SK-N-SH (cell line): Measurements from ENCODE around the gene GRB2. TPM values are rescaled to one million over a fixed set of nuclear protein-coding genes. Genes with fewer than 3 reads are reported as not detected.

ENCODE experiments used
- CTCF ChIA-PET: fragments of 300-600, 350-600 bp; formaldehyde crosslinking; extraction: SDS; loops from one replicate; lab custom pipeline; 2021; lab: Yijun Ruan, JAX
- POLR2A ChIA-PET: fragments of 350-600 bp; sonication (Branson Sonifier 250); formaldehyde crosslinking; extraction: SDS; loops from one replicate; lab custom pipeline; 2020; ENCODE audit warnings: antibody characterized with exemption, inconsistent platforms; lab: Yijun Ruan, JAX
- DNase-seq: peaks from one replicate; pipeline ENCODE4 v3.0.0; 2012
- H2AFZ ChIP-seq: fragments of 200-600 bp; sonication (generic); 2 replicates; pipeline ENCODE4 v1.8.1; 2016; ENCODE audit warnings: antibody characterized with exemption, mild to moderate bottlenecking, low read depth
- H3F3A ChIP-seq: fragments of 200-600 bp; sonication (generic); replicated peaks from 2 replicates; pipeline ENCODE3; 2016; ENCODE audit warnings: antibody characterized with exemption, mild to moderate bottlenecking; ENCODE audit not compliant: insufficient read depth
- H3K27ac ChIP-seq, 2 experiments: fragments of 200-500 bp in 1 of 2; fragments of 200-600 bp in 1 of 2; sonication (Bioruptor generic) in 1 of 2; sonication (generic), shearing (Covaris generic) in 1 of 2; 2 replicates each; pipeline versions ENCODE4 v1.5.1 to v1.6.1; 2014 to 2016; ENCODE audit warnings: low read depth in 2 of 2, inconsistent platforms in 1 of 2, low read length in 1 of 2, mild to moderate bottlenecking in 1 of 2, mixed read lengths in 1 of 2
- H3K27me3 ChIP-seq: fragments of 200-600 bp; sonication (generic), shearing (Covaris generic); 2 replicates; pipeline ENCODE4 v1.6.1; 2016; ENCODE audit warnings: mixed run types; ENCODE audit not compliant: insufficient read depth
- H3K36me3 ChIP-seq, 2 experiments: fragments of 200-500 bp in 1 of 2; fragments of 200-600 bp in 1 of 2; sonication (Bioruptor generic) in 1 of 2; sonication (generic) in 1 of 2; replicated peaks in 1 of 2; 2 replicates each; pipeline versions ENCODE3 to v1.5.1; 2014 to 2016; ENCODE audit warnings: low read length in 1 of 2, mild to moderate bottlenecking in 1 of 2; ENCODE audit not compliant: insufficient read depth in 2 of 2, control insufficient read depth in 1 of 2
- H3K4me1 ChIP-seq, 2 experiments: fragments of 200-500 bp in 1 of 2; fragments of 200-600 bp in 1 of 2; sonication (Bioruptor generic) in 1 of 2; sonication (generic), shearing (Covaris generic) in 1 of 2; 2 replicates each; pipeline versions ENCODE4 v1.5.1 to v1.6.1; 2014 to 2016; ENCODE audit warnings: low read depth in 1 of 2, low read length in 1 of 2, mixed run types in 1 of 2; ENCODE audit not compliant: insufficient read depth in 2 of 2, control insufficient read depth in 1 of 2
- H3K4me2 ChIP-seq: fragments of 200-600 bp; sonication (generic), shearing (Covaris generic); 2 replicates; pipeline ENCODE4 v1.6.1; 2017; ENCODE audit warnings: mixed run types
- H3K4me3 ChIP-seq, 2 experiments: fragments of 200-500 bp in 1 of 2; fragments of 200-600 bp in 1 of 2; sonication (Bioruptor generic) in 1 of 2; sonication (generic), shearing (Covaris generic) in 1 of 2; 2 replicates each; pipeline versions ENCODE4 v1.5.1 to v1.8.1; 2014 to 2016; ENCODE audit warnings: low read depth in 2 of 2, inconsistent platforms in 1 of 2, low read length in 1 of 2, mild to moderate bottlenecking in 1 of 2, mixed read lengths in 1 of 2, moderate library complexity in 1 of 2
- H3K79me2 ChIP-seq: fragments of 200-600 bp; sonication (generic); 2 replicates; pipeline ENCODE4 v1.8.1; 2017; ENCODE audit warnings: mild to moderate bottlenecking; ENCODE audit not compliant: insufficient read depth
- H3K9ac ChIP-seq: fragments of 200-600 bp; sonication (generic); 2 replicates; pipeline ENCODE4 v1.6.1; 2017; ENCODE audit warnings: mixed run types
- H3K9me2 ChIP-seq: fragments of 200-600 bp; sonication (generic); 2 replicates; pipeline ENCODE4 v1.6.1; 2017; ENCODE audit warnings: mixed run types
- H3K9me3 ChIP-seq: fragments of 200-600 bp; sonication (generic); 2 replicates; pipeline ENCODE4 v1.6.1; 2017; ENCODE audit warnings: mixed run types, mild to moderate bottlenecking, moderate library complexity
- H4K20me1 ChIP-seq: fragments of 200-600 bp; sonication (generic); 2 replicates; pipeline ENCODE4 v1.6.1; 2017; ENCODE audit warnings: mild to moderate bottlenecking, mixed run types; ENCODE audit not compliant: insufficient read depth
- ELF1 ChIP-seq: IDR thresholded peaks from 2 replicates; pipeline ENCODE4 v1.4.0; 2012
- EP300 ChIP-seq, 2 experiments: IDR thresholded peaks; 2 replicates each; pipeline versions ENCODE4 v1.4.0 to v1.6.1; 2012; ENCODE audit warnings: borderline replicate concordance in 1 of 2, low read depth in 1 of 2, low read length in 1 of 2
- EZH2phosphoT487 ChIP-seq: fragments of 200-600 bp; sonication (generic); IDR thresholded peaks from 2 replicates; pipeline ENCODE4 v1.6.1; 2017; ENCODE audit warnings: low read depth, mixed run types, mild to moderate bottlenecking, antibody characterized with exemption, moderate library complexity, borderline replicate concordance
- FOSL2 ChIP-seq: IDR thresholded peaks from 2 replicates; pipeline ENCODE4 v1.4.0; 2012; ENCODE audit warnings: low read depth, mild to moderate bottlenecking, moderate library complexity, borderline replicate concordance
- FOXJ3 ChIP-seq: sonication (generic); formaldehyde crosslinking; IDR thresholded peaks from 2 replicates; pipeline ENCODE4 v1.5.1; 2020; ENCODE audit warnings: mild to moderate bottlenecking, missing genetic modification reagents
- FOXM1 ChIP-seq: IDR thresholded peaks from 2 replicates; pipeline ENCODE4 v1.4.0; 2012; ENCODE audit warnings: low read depth, mild to moderate bottlenecking
- GABPA ChIP-seq: IDR thresholded peaks from 2 replicates; pipeline ENCODE4 v1.4.0; 2012; ENCODE audit warnings: low read depth, mild to moderate bottlenecking
- GATA2 ChIP-seq: sonication (generic); formaldehyde crosslinking; IDR thresholded peaks from 2 replicates; pipeline ENCODE4 v1.5.0; 2020; ENCODE audit warnings: mild to moderate bottlenecking, missing genetic modification reagents
- NFIC ChIP-seq: IDR thresholded peaks from 2 replicates; pipeline ENCODE4 v1.4.0; 2012; ENCODE audit warnings: borderline replicate concordance
- NRF1 ChIP-seq: IDR thresholded peaks from 2 replicates; pipeline ENCODE4 v1.6.1; 2012; ENCODE audit warnings: low read depth, mild to moderate bottlenecking, low read length
- PBX3 ChIP-seq: IDR thresholded peaks from 2 replicates; pipeline ENCODE4; 2012
- POLR2AphosphoS5 ChIP-seq: IDR thresholded peaks from 2 replicates; pipeline ENCODE4 v1.6.1; 2012; ENCODE audit warnings: low read depth, low read length
- REST ChIP-seq: IDR thresholded peaks from 2 replicates; pipeline ENCODE4 v1.6.1; 2012; ENCODE audit warnings: mild to moderate bottlenecking, low read depth, low read length, moderate library complexity
- RFX5 ChIP-seq: IDR thresholded peaks from 2 replicates; pipeline ENCODE4 v1.6.1; 2012; ENCODE audit warnings: mild to moderate bottlenecking, improper control_type of control experiment, low read length
- SMC3 ChIP-seq: IDR thresholded peaks from 2 replicates; pipeline ENCODE4 v1.6.1; 2012; ENCODE audit warnings: low read depth, low read length, improper control_type of control experiment
- TAF1 ChIP-seq: IDR thresholded peaks from 2 replicates; pipeline ENCODE4 v1.6.1; 2012; ENCODE audit warnings: low read depth, mild to moderate bottlenecking, low read length, moderate library complexity, borderline replicate concordance
- TCF12 ChIP-seq: IDR thresholded peaks from 2 replicates; pipeline ENCODE4 v1.4.0; 2012
- TEAD4 ChIP-seq: IDR thresholded peaks from 2 replicates; pipeline ENCODE4 v1.4.0; 2012; ENCODE audit warnings: mild to moderate bottlenecking, borderline replicate concordance; ENCODE audit not compliant: insufficient read depth
- USF1 ChIP-seq: IDR thresholded peaks from 2 replicates; pipeline ENCODE4 v1.4.0; 2012; ENCODE audit warnings: low read depth, borderline replicate concordance
- WGBS: methylation state at CpG from one replicate; pipeline ENCODE4 v1.1.6; 2017; ENCODE audit warnings: low lambda C conversion rate; 5-methylcytosine and 5-hydroxymethylcytosine counted together
- polyA plus RNA-seq, 3 experiments: library from polyadenylated mRNA; depleted of rRNA; stranded (reverse); fragments of >200 nt; gene quantifications; 2 replicates each; pipeline ENCODE4 v1.2.3, GENCODE V29; 2012
- TF ChIP-seq, protein P1 (sequence below): IDR thresholded peaks from 2 replicates; pipeline ENCODE4 v1.4.0; 2012; ENCODE audit warnings: low read depth

Gene GRB2
- polyA plus RNA-seq, 1 of the 3 experiments (the other 2 are of a cell fraction) = 89.6 TPM

DNA sequence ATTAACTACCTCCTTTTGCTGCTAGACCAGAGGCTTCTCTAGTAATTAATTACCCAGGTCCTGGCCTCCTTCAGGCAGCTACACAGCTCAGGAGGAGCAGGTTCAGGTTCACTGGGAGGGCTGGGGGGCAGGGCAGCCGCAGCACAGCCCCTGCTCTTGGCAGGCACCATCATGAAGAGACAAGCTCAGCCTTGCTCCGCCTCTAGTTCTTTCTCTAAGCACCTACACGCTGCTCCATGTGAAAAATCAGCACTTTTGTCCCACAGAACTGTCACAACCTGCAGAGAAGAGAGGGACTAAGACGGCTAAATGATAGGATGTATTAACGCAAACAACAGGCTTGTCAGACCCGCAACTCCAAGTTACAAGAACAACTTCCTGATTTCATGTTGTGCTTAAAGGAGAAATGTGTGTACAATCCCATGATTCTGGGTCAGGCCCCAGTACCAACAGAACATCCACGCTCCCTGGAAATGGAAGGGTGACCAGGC, 53.4 kb downstream of the GRB2 start:
- Histone ChIP-seq H2AFZ (no peak overlapping the region), H3K9ac (no peak overlapping the region), H3K9me2 (no peaks in the 10 kb centered on the region), H3K27me3 (no peaks in the 10 kb centered on the region), H3K27ac (no peak overlapping the region; a peak in 1 of 4 replicates), H3K36me3 (peaks cover 0 to 5% of the 10 kb centered on the region in 2 experiments), H3K4me3 (no peak overlapping the region), H3K79me2 (peaks cover 97% of the 10 kb centered on the region), H4K20me1 (peaks cover 74% of the 10 kb centered on the region), H3K9me3 (no peaks in the 10 kb centered on the region), H3K4me2 (no peak overlapping the region), H3F3A (no peaks in the 10 kb centered on the region), H3K4me1 (peaks cover 6 to 8% of the 10 kb centered on the region in 2 experiments; a peak in 1 of 4 replicates)
- TF ChIP-seq PBX3 (no peak), GABPA (no peak), ELF1 (no peak), POLR2AphosphoS5 (no peak), SMC3 (no peak), NRF1 (no peak), RFX5 (no peak)
- peak; percentile 30 for DNase-seq
- ChIA-PET CTCF (interaction anchor here (0.6 to 1.9 kb wide), 3 partner anchors 26 to 81 kb away, joined by 3 to 8 read pairs (median 4); partner anchors contain the start of gene MIF4GD), POLR2A (interaction anchor here (0.6 kb wide), 1 partner anchor 73 kb away, joined by 3 read pairs; no protein-coding TSS in a partner anchor)
- 85% methylated on average over 7 of the region's 7 CpGs for WGBS

DNA sequence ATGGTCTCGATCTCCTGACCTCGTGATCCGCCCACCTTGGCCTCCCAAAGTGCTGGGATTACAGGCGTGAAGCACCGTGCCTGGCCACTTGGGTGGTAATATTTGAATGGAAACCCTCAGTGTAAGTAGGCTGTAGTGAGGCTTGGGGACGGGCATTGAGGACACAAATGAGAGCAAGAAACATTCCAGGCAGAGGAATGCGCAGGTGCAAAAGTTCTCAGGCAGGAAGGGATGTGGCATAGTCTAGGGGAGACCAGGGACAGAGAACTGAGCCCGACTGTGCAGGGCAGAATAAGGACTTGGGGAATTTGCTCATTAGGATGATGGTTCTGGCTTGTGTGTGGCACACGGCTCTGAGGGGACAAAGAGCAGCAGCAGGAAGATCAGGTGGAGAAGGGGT, 54.8 kb downstream of the GRB2 start:
- H3K4me1 ChIP-seq = peaks cover 11 to 13% of the 10 kb centered on the region in 2 experiments; a peak in 1 of 4 replicates
- TF ChIP-seq TAF1 = no peak
- TF ChIP-seq NRF1 = no peak
- TF ChIP-seq REST = no peak
- TF ChIP-seq, protein P1, sequence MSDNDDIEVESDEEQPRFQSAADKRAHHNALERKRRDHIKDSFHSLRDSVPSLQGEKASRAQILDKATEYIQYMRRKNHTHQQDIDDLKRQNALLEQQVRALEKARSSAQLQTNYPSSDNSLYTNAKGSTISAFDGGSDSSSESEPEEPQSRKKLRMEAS = no peak
- TF ChIP-seq PBX3 = no peak
- TF ChIP-seq POLR2AphosphoS5 = no peak
- TF ChIP-seq FOXM1 = no peak
- TF ChIP-seq EP300 (IDR thresholded peaks at IDR 0.05; ENCODE audit: borderline replicate concordance in 1 of 2, low read depth in 1 of 2, low read length in 1 of 2) = no peak
- TF ChIP-seq EZH2phosphoT487 = no peak
- no peak for TF ChIP-seq FOXJ3 (CRISPR knock-in tag)
- no peak for TF ChIP-seq NFIC
- no peak for TF ChIP-seq GATA2 (CRISPR knock-in tag)
- TF ChIP-seq USF1 = no peak
- TF ChIP-seq SMC3 = no peak
- TF ChIP-seq TEAD4 = no peak
- TF ChIP-seq TCF12 = no peak
- no peak for TF ChIP-seq ELF1
- TF ChIP-seq FOSL2 = no peak
- no peak overlapping the region for H2AFZ ChIP-seq
- no peaks in the 10 kb centered on the region for H3K9me3 ChIP-seq
- peaks cover 97% of the 10 kb centered on the region for H3K79me2 ChIP-seq
- no peaks in the 10 kb centered on the region for H3K27me3 ChIP-seq
- H3K9ac ChIP-seq = no peak overlapping the region
- H3K4me3 ChIP-seq = no peak overlapping the region
- no peak overlapping the region for H3K4me2 ChIP-seq
- POLR2A ChIA-PET = no interaction called here
- CTCF ChIA-PET = interaction anchor here (0.8 to 4.2 kb wide), 3 partner anchors 14 to 29 kb away, joined by 3 to 23 read pairs (median 8); no protein-coding TSS in a partner anchor
- no peaks in the 10 kb centered on the region for H3F3A ChIP-seq
- 93% methylated on average over 9 of the region's 9 CpGs for WGBS
- peaks cover 75% of the 10 kb centered on the region for H4K20me1 ChIP-seq
- no peak for DNase-seq
- H3K27ac ChIP-seq = no peak overlapping the region
- H3K9me2 ChIP-seq = no peaks in the 10 kb centered on the region
- H3K36me3 ChIP-seq = peaks cover 0 to 5% of the 10 kb centered on the region in 2 experiments
